Activated CD8-positive, alpha-beta memory T cell treated with anti-CD3 and anti-CD28 coated beads, Interleukin-2, amount 50 U/mL, for 48 hours (primary cell): ENCODE measurements around the gene CDH13.

Experiments used
- DNase-seq: peaks from one replicate; pipeline ENCODE4 v3.0.0-alpha.2; 2020

Gene CDH13

DNA sequence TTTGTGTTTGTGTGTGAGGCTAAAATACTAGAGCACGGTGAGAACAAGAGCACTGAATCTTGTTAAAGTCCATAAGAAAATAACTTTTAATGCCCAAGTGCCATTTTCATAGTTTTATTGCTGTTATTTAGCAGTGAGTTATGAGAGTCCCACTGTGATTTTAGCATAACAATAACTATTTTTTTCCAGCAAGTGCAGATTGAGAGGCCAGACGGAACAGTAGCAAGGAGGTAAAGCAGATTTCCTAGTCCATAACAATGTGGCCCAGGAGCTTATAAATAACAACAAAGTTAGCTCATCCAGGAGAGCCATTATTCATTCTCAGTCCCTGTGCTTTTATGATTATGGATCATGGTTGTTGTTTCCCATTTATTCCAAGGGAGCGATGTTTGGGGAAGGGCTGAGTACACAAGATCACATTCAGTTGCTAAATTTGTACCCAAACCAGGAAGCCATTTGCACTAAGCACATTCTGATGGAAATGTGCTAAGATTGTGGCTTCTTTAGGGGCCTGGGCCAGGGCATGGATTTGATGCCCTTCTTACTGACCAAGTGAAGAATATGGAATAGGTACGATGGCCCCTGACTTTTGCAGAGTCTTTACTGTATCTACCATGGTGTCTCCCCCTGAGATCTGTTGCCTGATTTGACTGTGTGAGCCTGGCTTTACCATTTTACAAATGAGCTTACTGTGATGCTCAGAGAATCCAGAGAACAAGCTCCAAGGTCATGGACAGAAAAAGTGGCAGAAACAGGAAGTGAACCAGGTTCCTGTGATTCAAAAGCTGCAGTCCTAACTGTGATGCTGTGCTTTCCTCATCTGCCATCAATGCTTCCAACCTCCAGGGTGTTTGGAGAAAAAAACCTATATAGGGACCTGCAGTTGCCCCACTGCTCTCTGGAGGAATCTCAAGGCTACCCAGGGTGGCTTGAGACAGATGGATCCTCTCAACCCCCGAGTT lies 976.3 kb downstream of the CDH13 start:
- no peak for DNase-seq

GRCh38 chr16:83603723-83604570 lies 977.2 kb downstream of the CDH13 start:
- no peak for DNase-seq

DNA sequence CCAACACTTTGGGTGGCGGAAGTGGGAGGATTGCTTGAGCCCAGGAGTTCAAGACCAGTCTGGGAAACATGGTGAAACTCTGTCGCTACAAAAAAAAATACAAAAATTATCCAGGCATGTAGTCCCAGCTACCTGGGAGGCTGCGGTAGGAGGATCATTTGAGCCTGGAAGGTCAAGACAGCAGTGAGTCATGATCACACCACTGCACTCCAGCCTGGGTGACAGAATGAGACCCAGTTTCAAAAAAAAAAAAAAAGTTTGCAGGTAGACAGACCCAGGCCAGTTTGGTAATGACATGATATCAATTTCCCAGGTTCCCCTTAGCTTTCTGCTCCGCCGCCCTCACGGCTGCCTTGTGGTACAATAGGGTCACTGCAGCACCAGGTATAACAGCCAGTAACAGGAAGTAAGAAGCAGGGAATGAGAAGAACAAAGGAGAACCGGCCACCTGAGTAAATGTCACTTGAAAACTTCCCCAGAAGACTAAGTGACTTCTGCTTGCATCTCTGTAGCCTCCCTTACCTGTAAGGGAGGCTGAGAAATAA lies 979.8 kb downstream of the CDH13 start:
- DNase-seq = no peak

GRCh38 chr16:83609178-83609577 lies 982.4 kb downstream of the CDH13 start:
- no peak for DNase-seq

DNA sequence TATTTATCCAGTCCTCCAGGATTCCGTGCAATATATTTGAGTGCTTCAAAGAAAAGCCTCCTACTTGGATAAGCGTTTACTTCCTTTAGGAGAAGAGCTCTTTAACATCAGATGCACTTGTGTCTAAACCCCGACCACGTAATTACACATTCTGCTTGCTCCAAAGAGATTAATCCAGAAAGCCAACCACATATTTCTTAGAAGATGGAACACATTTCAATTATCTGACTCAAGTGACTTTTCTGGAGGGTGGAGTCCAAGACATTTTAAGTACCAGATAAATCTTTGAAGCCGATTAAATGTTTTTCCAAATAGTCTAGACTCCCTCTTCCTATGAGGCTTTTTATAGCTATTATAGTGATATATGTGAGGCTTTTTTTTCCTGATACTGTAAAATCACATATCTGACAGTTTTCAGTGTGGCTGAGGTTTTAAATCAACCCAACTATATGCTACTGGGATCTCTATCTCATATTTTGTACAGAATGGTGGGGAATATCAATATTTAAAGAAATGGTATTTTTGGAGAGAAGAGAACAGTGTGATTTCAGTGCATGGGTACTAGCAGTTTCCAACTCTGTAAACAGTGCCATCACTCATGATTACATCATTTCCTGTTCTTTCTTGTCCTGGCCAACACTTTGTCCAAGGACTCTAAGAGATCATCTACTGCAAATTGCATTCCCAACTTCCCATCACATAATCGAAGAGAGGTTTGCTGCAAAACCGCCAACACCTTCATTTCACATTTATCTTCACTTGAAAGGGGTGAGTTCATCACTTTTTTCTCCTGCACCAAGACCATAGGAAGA lies 988.6 kb downstream of the CDH13 start:
- no peak for DNase-seq

DNA sequence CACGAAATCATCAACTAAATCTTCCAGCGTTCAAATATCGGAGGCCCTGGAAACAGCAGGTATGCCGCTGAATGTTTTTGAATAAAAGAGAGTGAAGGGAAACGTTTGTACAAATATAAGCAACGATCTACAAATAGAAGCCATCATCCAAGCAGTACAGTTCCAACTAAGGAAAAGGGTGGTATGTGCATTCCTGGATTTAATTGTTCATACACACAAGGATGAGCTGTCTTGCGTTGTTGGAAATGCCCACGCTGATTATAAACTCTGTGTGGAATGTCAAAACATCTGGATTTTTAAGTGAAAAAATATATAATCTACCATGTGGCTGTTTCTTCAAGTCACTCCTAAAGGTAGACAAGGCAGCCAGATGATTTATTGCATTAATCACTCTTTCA lies 989.2 kb downstream of the CDH13 start:
- DNase-seq = no peak

- DNase-seq = no peak
Observed at GRCh38 chr16:83619381-83620150, 992.8 kb downstream of the CDH13 start.

DNA sequence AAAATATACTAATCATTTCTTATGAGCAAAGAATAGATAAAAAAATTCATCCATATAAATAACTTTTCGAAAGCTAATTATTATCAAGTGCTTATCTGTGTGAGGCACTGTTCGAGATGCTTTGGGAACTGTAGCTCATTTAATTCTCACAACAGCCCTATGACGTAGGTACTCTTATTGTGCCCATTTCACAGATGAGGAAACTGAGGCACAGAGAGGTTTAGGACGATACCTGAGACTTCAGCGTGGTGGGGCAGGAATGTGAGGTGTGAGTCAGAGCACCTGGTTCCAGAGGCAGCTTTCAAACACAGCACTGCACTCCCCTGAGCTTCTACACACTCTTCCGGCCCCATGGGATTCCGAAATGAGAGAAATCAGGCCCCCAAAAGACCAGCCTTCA lies 995.2 kb downstream of the CDH13 start:
- DNase-seq = no peak

- DNase-seq = no peak
Observed at GRCh38 chr16:83623091-83623730, 996.4 kb downstream of the CDH13 start.

GRCh38 chr16:83623892-83624291 lies 997.1 kb downstream of the CDH13 start:
- DNase-seq = no peak

DNA sequence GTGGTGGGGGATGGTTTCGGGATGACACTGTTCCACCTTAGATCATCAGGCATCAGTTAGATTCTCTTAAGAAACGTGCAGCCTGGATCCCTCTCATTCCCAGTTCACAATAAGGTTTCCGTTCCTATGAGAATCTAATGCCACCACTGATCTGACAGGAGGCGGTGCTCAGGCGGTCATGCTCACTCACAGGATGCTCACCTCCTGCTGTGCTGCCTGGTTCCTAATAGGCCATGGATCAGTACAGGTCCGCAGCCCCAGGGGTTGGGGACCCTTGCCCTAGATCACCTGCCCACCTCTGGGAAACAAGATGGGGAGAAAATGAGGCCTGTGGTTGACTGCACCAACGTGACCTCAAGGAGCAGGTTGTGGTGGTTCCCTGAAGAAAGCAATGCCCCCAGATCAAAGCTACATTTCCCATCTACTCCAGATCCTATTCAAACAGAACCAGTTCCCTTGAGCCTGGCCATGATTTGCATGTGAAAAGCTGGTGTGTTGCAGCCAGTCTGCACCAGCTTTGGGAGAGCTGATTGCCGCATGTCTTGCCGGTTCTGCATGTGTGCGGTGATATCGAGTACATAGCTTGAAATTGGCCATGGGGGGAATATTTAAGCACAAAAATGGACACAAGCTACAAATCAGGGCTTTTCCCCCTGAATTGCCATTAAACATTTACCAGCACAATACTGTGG lies 997.8 kb downstream of the CDH13 start:
- no peak for DNase-seq

GRCh38 chr16:83626204-83626603 lies 999.4 kb downstream of the CDH13 start:
- no peak for DNase-seq

DNA sequence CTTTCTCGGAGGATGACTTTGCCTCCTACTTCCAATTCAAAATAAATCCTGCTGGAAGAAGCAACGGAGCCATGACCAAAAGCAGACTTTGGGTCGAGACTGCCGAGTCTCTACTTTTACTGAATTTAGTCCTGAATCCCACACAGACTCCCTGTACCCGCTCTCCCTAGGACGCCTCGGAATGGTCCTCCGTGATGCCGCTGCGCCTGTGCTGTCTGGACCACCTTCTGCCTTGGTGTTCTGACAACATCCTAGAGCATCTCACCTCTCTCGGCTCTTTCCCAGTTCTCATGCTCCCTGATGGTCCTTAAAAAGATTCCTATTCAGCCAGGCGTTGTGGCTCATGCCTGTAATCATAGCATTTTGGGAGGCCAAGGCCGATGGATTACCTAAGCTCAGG lies 999.9 kb downstream of the CDH13 start:
- DNase-seq = no peak

DNA sequence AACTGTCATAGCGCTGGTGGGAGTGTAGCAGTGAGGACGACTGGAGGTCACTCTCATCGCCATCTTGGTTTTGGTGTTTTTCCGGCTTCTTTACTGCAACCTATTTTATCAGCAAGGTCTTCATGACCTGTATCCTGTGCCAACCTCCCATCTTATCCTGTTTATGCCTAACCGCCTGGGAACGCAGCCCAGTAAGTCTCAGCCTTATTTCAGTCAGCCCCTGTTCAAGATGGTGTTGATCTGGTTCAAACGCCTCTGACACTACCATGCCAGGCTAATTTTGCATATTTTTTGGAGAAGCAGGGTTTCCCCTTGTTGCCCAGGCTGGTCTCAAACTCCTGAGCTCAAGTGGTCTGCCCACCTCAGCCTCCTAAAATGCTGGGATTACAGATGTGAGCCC lies 1001.2 kb downstream of the CDH13 start:
- no peak for DNase-seq

GRCh38 chr16:83629426-83629825 lies 1002.7 kb downstream of the CDH13 start:
- no peak for DNase-seq

- no peak for DNase-seq
Observed at GRCh38 chr16:83629836-83630235, 1003.1 kb downstream of the CDH13 start.

DNA sequence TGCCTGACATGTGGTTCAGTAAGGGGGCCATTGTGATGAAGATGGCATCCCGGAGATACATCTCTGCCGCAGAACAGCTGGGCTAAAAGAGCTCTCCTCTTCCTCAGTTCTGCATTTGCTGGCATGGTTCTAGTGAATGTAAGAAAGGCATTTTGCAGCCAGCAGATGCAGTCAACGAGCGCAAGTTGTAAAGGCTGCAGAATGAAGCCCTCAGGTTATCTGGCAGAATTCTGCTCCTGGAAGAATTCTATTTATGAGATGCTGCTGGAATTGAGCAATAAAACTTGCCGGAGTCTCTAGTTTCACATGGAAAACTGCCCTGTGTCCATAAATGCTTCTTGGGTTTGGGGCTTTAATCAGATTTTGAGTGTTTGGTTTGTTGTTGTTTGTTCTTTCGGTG lies 1004.2 kb downstream of the CDH13 start:
- DNase-seq = no peak

DNA sequence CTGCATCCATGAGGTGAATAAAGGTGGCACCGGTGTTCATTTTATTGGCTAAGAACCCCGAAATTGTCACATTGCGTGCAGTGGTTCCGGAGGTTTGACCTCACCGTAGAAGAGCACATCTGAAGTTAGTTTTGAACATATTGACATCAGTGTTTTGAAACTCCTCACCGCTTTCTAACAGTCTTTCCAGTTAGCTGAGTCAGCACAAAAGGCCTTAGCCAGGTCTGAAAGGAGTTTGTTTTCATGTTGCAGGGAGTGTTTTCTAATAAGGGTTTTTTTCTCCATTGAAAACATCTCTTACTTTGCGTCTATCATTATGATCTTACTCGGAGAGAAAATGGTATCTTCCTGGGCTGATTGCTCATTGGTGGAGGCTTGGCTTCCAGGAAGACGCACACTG lies 1006.5 kb downstream of the CDH13 start:
- DNase-seq = no peak

DNA sequence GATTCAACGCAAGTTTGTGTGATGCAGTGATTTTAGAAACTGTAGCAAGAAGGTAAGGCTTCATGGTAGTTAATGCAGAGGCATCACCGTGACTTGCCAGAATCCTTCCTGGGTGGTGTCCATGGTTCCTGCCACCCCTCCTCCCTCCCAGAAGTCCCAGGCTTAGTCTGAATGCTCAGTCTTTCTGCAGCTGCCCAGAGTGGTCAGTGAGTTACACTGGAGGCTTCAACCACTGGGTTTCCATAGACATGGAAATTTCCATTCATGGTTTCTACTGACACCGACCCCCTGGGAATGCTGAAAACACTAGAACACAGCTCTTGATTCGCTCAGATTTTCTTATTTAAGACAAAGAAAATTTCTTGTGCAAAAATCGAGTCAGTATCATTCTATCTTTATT lies 1021.6 kb downstream of the CDH13 start:
- no peak for DNase-seq

DNA sequence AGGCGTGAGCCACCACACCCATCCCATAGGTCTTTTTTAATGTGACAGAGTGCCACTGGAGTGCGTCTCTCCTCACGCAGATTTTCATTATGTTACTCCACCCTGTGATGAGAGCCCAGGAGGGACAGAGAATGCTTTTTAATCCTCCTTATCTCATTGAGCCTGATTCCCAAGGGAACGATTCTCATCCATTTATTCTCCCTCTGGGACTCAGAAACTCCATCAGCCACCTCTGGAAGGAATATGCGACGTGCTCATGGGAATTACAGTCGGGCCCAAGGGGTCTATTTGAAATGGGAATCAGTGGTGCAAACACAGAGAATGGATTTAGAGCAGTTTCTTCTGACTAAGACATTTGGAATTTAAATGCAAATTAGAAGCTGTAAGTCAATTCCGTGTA lies 1025.1 kb downstream of the CDH13 start:
- DNase-seq = no peak

DNA sequence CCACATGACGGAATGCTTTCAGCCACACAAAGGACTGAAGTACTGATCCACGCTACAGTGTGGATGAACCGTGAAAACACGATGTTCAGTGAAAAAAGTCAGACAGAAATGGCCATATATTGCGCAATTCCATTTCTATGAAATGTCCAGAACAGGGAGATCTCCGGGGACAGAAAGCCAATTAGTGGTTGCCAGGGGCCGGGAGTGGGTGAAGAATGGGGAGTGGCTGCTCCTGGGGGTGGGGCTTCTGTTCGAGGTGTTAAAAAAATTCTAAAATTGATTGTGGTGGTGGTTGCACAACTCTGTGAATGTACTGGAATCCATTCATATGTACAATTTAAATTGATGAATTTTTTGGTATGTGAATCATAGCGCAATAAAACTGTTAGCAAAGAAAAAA lies 1026.2 kb downstream of the CDH13 start:
- no peak for DNase-seq
